ENCODE results near the gene CYSLTR1.

CYSLTR1 gene

GRCh38 chrX:78327370-78328086, at the start of gene CYSLTR1:
CYSLTR1 (minus strand) TSS chrX:78327611; CDS start chrX:78273746, 53,865 bp downstream.
- TF ChIP-seq CTCF (conservative IDR thresholded peaks at IDR 0.05; ENCODE audit: low read depth, low read length): no peak
- H3K4me3 ChIP-seq (ENCODE audit: low read length): no peak within 1 kb of the TSS
- no peak for DNase-seq (ENCODE audit: low read depth)

GRCh38 chrX:78377186-78377585, 49.8 kb upstream of the CYSLTR1 start:
- H3K4me3 ChIP-seq (ENCODE audit: low read length): no peak overlapping the region
- no peak for DNase-seq (ENCODE audit: low read depth)
- no peak for TF ChIP-seq CTCF (conservative IDR thresholded peaks at IDR 0.05; ENCODE audit: low read depth, low read length)

- DNase-seq (ENCODE audit: low read depth): no peak
- no peak overlapping the region for H3K4me3 ChIP-seq (ENCODE audit: low read length)
- no peak for TF ChIP-seq CTCF (conservative IDR thresholded peaks at IDR 0.05; ENCODE audit: low read depth, low read length)
These were observed 48.5 kb upstream of the CYSLTR1 start for GRCh38 chrX:78375894-78376293.

- H3K4me3 ChIP-seq (ENCODE audit: low read length): no peak overlapping the region
- TF ChIP-seq CTCF (conservative IDR thresholded peaks at IDR 0.05; ENCODE audit: low read depth, low read length): no peak
- no peak for DNase-seq (ENCODE audit: low read depth)
These were observed 39.2 kb upstream of the CYSLTR1 start for GRCh38 chrX:78366576-78366975.

- DNase-seq (ENCODE audit: low read depth): no peak
- no peak for TF ChIP-seq CTCF (conservative IDR thresholded peaks at IDR 0.05; ENCODE audit: low read depth, low read length)
- H3K4me3 ChIP-seq (ENCODE audit: low read length): no peak overlapping the region
These were observed 30.1 kb upstream of the CYSLTR1 start for GRCh38 chrX:78357342-78358055.

- no peak for DNase-seq (ENCODE audit: low read depth)
- no peak overlapping the region for H3K4me3 ChIP-seq (ENCODE audit: low read length)
- TF ChIP-seq CTCF (conservative IDR thresholded peaks at IDR 0.05; ENCODE audit: low read depth, low read length): no peak
These were observed 6.1 kb upstream of the CYSLTR1 start for GRCh38 chrX:78333521-78333920.

GRCh38 chrX:78331708-78332107, 4.3 kb upstream of the CYSLTR1 start:
- no peak overlapping the region for H3K4me3 ChIP-seq (ENCODE audit: low read length)
- no peak for TF ChIP-seq CTCF (conservative IDR thresholded peaks at IDR 0.05; ENCODE audit: low read depth, low read length)
- DNase-seq (ENCODE audit: low read depth): no peak
